Measurements from ENCODE around the gene APEX1.

APEX1 gene

DNA sequence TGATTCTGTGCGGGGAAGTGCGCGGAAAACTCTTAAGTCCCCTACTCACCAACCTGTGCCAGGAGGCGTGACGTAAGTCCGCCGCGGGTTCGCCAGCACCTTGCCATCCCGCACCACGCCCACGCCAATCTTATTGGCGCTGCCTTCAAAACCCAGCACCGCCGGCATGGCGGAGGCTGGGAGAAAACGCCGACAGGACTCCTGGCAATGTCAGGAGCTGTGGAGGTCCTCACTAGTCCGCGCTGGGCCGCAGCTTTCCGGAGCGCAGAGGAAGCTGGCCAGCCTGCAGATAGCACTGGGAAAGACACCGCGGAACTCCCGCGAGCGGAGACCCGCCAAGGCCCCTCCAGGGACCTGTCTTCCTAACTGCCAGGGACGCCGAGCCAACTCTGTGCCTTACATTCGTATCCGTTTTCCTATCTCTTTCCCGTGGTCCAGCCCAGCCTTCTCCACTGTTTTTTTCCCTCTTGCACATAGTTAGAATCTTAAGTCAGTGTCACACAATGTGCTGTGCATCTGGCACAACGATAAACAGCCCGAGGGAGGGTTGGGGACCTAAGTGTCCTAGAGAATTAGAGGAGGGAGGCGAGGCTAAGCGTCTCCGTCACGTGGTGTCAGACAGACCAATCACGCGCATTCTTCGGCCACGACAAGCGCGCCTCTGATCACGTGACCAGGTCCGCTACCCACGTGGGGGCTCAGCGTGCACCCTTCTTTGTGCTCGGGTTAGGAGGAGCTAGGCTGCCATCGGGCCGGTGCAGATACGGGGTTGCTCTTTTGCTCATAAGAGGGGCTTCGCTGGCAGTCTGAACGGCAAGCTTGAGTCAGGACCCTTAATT lies at the start of gene APEX1, which contains the start of gene OSGEP:
TSS of gene APEX1 (plus strand) at position 711 of the 839 bp plus-strand sequence. CDS start 420 bp downstream, outside the sequence.
TSS of gene OSGEP (minus strand) at position 297 of the 839 bp plus-strand sequence. CDS start at position 168, 129 bp downstream.
- peak; percentile 100 for DNase-seq

DNA sequence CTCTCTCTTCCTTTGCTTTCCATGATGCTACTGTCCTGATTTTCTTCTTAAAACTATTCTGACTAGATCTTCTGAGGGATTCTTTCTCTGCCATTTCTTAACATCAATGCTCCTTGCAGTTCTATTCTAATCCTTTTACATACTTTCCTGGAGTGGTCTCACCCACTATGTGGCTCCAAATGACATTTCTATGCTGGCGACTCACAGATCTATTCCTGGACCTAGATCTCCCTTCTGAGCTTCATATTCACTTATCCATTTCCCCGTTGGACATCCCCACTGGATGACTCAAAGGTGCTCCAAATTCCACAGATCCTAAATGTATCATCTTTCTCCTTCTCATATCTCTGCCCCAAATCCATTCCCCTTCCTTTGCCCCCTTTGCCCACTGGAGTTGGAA lies 45.8 kb upstream of the APEX1 start:
- DNase-seq, result no peak

DNA sequence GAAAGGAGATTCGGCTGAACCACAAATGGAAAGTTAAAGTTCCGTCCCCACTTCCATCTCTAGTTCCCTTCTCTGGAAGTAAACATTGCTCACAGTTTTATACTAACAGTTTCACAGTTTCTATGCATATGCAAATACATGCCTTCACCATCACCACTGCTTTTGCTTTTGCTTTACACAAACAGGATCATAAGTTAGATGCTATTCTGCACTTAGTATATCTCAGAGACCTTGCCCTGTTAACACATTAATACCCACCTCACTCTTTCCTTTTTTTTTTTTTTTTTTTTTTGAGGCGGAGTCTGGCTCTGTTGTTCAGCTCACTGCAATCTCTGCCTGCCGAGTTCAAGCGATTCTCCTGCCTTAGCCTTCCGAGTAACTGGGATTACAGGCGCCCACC lies 42.6 kb upstream of the APEX1 start:
- peak; percentile 36 for DNase-seq

DNA sequence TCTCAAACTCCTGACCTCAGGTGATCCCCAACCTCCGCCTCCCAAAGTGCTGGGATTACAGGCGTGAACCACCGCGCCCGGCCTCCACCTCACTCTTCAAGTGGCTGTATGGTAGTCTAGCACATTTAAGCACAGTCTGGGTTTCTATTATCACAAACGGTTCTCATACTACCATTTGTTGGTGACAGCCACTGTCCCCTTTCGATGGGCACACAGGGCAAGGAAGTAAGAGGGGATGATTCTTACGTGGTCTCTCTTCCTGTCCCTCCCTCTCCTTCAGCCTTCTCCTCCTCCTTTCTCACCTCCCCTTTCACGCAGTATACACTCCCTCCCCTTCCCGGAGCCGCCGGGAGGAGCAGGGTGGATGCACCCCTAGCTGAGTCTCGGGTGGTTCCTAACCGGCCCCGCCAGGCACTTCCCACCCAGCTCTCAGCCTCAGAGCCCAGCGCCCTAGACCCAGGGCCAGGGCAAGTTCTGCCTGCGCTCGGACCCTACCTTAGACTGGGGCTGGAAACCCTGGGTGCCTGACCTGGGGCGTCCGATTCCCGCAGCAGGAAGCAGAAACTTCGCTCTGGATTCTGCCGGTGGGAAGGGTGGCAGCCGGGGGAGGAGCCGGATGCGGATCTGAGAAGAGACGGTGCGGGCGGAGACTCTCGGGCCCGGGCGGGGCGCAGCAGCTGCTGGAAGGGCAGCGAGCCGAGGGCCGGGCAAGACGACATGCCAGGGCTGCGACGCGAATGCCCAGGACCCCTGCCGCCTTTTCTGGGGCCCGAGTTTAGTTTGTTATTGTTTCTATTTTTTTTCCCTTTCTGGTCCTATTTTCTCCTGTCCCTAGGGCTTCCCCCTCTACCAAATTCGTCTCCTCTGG lies 41.9 kb upstream of the APEX1 start, which contains the start of gene TEP1:
TSS of gene TEP1 (minus strand) at position 626 of the 868 bp plus-strand sequence. CDS start 5,062 bp downstream, outside the sequence.
- DNase-seq, result peak; percentile 90

DNA sequence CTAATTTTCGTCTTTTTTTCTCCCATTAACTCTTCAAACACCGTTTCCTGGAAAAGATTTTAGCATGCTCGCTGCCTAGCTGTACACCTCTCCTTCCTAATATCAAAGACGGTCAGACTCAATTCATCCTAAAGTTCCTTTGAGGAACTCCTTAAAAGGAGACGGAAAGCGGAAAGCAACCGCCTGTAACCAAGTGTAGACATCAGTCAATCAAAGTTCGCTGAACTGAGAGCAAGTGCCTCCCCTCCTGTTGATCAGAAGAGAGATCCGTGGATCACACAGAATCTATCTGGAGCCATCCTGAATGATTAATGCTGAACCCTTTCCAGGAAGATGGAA lies 41.3 kb upstream of the APEX1 start:
- peak; percentile 68 for DNase-seq

DNA sequence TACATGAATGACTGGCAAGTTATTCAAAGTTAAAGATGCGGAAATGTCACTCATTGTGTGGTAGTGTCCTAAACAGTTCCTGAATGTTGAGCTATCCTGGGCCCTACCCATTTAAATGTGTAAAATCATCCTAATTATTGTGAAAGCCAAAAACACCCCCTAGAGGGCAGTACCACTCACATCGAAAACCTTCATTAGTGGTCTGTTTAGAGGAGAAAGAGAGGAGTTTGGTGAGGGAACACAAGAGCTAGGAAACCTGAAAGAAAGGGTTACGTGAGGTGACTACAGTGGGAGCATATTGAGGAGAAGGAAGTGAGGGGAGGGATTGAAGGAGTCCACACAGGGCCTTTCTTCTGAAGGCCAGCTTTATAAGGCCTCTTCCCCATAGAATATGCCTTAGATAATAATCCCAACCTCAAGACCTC lies 39.2 kb upstream of the APEX1 start:
- DNase-seq, result peak; percentile 60

DNA sequence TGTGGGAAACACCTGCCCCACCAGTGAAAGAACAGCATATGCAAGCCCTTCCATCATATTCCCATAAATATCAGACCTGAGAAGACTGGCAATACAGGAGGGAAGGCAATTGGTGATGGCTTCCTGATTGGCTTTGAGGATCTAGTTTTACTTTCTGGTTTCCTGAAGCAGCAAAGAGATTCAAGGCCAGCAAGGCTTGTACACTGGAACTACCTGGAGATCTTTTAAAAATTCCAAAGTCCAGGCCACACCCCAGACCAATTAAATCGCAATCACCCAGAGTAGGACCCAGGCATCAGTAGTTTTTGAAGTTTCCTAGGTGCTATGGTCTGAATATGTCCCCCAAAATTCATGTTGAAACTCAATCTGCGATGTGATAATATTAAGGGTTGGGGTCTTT lies 38.8 kb upstream of the APEX1 start:
- no peak for DNase-seq

DNA sequence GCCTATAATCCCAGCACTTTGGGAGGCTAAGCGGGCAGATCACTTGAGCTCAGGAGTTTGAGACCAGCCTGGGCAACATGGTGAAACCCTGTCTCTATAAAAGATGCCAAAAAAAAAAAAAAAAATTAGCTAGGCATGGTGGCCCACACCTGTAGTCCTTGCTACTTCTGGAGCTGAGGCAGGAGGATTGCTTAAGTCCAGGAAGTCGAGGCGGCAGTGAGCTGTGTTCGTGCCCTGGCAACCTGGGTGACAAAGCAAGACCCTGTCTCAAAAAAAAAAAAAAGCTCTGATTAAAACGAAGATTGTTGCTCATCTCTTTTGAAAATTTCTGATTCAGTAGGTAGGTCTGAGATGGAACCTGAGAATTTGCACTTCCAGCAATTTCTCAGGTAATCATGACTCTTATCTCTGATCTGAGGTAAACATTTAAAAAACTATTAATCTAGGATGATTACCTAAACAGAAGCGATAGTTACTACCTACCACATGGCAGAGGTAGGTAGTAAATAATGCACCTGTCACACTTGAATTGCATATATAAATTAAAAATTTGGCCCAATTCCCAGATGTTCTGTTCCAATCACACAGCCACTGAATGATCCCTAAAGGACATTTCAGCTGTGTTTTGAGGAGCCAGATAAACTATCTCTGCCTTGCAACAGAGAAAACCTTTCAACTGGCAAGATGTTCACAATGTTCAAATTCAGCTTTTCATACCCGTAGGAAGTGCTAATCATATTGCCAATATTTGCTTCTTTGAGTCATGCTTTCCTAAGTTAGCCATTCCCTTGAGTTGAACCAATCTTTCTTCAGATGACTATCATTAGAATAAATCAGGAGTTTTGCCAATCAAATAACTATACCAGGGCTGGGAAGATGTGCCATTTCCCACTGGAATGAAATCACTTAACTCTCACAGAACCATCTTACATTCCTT lies 37.5 kb upstream of the APEX1 start:
- DNase-seq, result peak; percentile 70

DNA sequence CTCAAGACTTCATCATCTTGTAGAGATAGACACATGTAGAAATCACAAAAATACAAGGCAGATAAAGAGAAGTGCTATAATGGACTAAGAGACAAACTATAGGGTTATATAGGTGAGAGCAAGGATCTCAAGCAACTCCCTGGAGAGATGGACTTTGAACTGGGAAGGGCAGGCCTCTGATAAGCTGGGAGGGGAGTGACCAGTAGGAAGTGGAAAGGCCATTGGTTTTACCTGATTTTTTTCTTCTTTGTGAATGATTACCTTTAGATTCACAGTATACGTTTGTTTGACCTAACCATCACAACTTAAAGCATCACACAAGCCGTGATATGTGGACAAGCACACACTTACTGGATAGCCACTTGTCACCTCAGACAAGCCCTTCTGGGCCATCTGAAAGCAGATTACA lies 36.5 kb upstream of the APEX1 start:
- DNase-seq, result no peak

DNA sequence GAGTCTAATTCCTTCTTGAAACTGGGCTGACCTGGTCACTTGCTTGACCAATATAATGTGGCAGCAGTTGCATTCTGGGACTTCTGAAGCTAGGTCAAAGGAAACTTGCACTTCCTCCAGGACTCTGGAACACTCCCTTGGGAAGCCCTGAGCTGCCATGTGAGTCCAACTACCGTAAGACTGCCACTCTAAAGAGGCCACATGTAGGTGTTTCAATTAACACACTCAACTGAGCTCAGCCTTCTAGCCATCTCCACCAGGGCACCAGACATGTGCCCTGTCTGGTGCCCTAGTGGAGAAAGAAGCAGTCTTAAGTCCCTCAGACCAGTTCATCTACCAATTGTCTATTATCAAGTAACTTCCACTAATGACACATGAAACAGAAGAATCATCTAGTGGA lies 35.6 kb upstream of the APEX1 start:
- DNase-seq, result no peak

DNA sequence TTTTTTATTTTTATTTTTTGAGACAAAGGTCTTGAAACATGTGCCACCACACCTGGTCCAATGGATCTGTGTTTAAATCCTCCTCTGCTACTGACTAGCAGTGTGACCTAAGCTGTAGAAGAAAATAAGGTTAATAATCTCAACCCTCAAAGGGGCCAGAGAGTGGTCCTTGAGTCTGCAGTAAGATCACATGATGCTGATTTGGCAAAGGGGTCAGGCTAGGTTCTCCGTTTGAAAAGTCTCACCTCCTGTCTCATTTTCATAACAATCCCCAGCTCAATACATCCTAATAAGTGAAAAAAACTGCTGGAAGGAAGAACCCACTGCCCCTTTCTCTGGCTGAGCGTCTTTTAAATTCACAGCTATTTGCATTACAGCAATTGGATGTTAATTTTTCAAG lies 33.8 kb upstream of the APEX1 start:
- no peak for DNase-seq

DNA sequence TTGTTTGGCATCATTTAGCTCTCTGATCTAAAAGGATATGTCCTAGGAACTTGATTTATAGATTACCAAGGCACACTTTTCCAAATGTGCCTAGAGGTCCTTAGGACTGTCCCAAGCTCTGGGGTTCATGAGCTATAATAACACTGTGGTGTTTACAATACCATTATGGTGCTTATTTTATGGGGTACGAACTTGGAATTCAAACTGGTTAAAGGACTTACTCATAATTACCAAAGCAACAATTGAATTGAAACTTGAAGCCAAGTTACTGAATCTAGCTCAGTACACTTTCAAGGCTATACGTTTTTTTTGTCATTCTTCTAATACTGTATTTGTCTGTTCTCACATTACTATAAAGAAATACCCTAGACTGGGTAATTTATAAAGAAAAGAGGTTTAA lies 32.1 kb upstream of the APEX1 start:
- no peak for DNase-seq

DNA sequence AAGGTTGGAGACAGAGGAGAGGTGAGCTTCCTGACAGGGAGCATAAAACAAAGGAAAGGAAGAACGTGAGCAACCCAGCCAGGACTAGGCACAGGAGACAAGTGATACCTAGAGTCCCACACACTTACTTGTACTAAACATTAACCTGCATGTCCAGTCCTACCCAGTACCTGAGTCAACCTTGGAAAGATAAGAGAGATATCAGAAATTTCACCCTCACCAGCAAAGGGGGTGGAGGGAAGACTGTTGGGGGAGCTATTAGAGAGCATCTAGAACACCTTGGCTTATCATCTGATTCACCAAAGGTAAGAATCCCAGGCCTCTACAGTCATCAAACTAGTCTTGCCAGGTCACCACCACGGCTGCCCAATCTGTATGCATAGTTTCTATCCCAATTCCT lies 30.2 kb upstream of the APEX1 start:
- DNase-seq, result no peak

DNA sequence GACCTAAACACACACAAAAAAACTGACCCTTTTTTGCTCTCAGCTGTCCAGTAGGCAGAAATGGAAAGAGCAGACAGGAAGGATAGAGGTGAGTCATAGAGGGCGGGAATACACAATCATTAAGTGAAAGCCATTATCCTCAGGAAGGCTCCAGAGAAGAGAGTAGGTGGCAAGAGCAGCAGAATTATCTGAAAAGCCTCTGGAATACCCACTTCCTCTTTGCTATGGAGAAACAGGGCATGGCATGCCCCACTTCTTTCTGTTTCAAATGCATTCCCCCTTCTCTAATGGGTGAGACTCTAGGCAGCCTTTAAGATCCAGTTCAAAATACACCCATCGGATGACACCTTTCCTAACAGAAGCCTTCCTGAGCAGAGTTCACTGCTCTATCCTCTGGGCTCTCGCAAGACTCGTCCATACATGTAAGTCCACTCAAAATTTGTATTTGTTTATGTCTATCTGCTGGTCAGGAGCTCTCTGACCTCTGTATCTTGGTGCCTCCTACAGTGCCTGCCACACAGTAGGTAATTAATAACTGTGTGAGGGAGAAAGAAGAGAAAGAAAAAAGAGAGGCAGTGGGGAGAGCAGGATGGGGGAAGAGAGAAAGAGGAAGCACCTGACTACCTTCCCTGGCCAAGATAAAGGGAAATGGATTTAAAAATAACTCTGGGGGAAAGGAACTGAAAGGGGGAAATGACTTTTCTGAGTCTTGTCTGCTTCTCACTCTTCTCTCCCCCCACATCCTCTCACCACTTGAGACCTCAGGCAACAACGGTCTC lies 27.6 kb upstream of the APEX1 start:
- DNase-seq, result no peak

DNA sequence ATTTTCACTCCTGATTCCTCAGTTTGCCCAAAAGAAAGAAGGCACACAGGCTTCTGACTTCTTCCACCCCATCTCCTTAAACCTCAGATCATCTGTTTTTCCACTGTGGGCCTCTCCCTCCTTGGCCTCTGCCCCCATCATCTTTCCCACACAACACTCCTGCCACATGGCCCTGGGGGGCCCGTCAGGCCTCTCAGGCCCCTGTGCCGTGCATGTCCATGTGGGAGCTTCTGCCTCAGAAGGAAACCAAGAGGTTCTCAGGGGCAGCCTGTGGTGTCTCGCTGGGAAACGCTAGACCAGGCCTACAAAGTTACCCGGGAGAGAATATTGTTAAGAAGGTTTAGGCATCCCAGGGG lies 27.0 kb upstream of the APEX1 start:
- no peak for DNase-seq

DNA sequence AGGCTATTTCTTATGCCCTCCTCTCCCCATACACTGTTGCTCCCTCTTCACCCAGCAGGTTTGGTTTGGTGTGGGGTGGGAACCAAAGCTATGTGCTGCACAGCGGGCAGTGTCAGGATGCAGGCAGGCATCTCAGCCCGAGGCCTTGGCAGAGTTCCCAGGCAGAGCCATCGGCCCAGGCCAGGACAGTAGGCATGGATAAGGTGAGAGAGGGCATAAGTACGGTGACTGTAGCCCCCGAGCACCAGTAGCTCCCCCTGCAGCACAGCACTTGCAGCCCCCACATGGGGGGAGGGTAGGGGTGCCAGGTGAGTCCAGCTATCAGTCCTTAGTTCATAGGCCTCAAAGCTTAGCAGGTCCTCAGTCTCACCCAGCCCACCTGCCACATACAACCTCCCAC lies 26.2 kb upstream of the APEX1 start:
- no peak for DNase-seq

DNA sequence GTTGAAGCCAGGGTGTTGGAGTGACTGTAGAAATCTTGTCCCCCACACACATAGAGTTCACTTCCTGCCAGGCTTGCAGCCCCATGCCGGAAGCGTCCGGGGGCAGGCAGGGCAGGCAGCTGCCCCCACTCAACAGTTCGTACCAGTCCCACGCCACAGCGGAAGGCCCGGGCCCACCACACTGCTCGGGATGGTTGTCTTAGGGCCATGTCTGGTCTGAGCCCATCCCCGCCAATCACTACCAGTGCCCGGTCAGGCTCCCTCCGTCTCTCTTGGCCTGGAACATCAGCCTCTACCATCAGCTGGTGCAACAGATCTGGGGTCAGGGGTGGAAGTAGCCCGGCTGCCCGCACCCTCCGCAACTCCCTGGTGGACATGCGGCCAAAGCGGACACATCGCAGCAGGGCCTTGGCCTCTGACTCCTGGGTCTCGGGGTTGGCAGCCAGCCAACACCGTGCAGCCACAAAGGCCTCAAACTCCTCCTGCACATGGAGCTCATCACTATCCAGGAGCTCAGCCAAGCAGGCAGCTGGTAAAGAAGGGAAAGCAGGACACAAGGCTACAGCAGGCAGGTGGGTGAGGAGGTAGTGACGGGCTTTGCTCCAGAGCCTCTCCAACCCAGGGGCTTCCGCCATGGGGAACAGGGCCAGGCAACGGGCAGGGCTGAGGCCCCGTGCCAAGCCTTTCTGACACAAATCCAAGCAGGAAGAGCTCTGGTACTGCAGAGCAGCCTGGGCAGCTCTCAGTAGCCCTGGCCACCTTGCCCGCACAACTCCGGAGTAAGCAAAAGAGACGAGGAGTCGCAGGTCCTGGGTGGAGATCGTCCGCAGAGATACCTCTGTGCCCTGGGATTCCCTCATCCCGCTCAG lies 25.0 kb upstream of the APEX1 start:
- no peak for DNase-seq

DNA sequence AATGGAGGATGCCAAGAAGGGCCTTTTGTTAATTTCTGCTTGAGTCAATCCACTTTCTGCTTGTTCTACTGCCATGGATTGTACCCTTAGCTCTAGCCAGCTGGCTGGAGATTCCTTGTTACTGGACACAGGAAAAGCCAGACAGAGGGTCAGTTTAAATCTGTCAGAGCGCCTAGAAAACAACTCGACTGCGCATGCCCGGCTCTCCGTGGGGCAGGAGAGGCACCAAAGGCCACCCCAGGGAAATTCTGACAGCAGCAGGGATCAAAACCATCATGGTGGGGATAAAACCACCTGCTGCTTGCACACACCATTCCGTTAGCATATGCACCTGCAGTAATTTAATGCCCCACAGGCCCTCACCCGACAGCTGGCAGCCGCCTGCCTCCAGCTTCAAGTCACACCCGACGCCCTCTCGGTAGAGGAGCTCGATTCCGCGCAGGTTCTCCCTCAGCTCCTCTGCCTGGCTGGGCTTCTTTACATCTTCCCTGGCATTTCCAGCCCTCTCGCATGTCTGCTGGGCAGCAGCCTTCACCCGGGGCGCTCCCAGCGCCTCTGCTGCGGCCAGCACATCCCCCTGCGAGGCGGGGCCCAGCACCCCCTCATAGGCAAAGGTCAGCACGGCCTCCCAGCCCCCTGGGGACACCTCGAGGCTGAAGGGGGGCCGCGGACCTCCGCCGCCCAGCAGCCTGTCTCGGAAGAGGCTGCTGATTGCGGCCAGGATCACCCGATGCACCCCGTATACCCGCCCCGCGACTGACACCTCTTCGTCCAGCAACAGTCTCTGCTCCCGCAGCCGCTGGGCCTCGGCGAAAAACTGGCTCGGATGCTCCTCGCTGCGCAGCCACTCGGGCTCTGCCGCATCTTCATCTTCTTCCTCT lies 20.1 kb upstream of the APEX1 start:
- peak; percentile 94 for DNase-seq

DNA sequence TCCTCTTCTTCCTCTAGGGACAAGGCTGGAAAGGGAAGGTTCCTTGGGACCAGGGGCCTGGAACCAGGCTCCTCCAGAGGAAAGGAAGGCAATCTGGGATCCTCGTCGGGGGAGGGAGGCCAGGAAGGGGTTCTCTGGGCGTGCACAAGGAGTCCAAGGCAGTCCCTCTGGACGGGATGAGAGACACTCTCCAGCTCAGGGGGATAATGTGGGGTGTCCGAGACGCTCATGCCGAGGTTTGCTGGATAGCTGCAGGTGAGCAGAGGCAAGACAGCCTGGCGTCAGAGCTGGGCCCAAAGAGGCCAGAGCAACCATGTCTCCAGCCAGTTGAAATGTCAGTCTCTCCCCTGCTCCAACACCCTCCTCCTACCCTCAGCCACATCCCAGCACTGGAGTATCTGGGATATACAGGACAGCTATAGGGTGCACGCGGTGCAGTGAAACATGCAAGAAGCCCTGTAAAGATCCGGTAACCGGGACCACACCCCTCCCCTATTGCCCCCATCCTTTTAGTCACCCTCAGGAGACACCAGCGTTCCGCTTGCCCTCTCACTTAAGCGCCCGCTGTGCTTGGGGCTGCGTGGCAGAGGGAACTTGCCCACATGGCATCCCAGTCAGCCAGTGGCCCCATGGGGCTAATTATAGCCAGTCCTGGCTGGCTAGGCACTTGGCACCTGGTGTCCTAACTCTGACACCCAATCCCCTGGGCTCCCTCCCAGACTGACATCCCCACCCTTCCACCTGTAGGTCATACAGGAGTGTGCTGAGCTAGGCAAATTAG lies 19.3 kb upstream of the APEX1 start, which contains the start of gene KLHL33:
TSS of gene KLHL33 (minus strand) at position 585 of the 781 bp plus-strand sequence. CDS start at position 230, 355 bp downstream.
- peak; percentile 63 for DNase-seq
